SK-N-SH treated with all-trans-retinoic acid at 6 μM for 48 hours (cell line): Measurements from ENCODE around the gene SERPINB4.

ENCODE experiments used
- ATAC-seq: fragments of 200-7000 bp; cut with Tn5 transposase; 3 replicates; pipeline ENCODE4 v1.9.1; 2020; ENCODE audit warnings: mild to moderate bottlenecking, moderate library complexity
- ARNTL ChIP-seq: fragments of 450-650 bp; formaldehyde crosslinking; IDR thresholded peaks from 2 replicates; pipeline ENCODE4 v1.5.0; 2020; ENCODE audit warnings: low read depth, mild to moderate bottlenecking, moderate library complexity, borderline replicate concordance
- BACH2 ChIP-seq: fragments of 250-450 bp; sonication (Bioruptor Pico); IDR thresholded peaks from 2 replicates; pipeline ENCODE4 v1.9.0; 2021; ENCODE audit warnings: mild to moderate bottlenecking, borderline replicate concordance
- CSDC2 ChIP-seq: fragments of 250-450 bp; sonication (Bioruptor Pico); IDR thresholded peaks from 2 replicates; pipeline ENCODE4 v1.5.0; 2020; ENCODE audit warnings: mild to moderate bottlenecking, moderate library complexity
- CSRNP3 ChIP-seq: fragments of 250-450 bp; sonication (Bioruptor Pico); IDR thresholded peaks from 2 replicates; pipeline ENCODE4 v1.5.1; 2021; ENCODE audit warnings: mild to moderate bottlenecking, moderate library complexity
- GLIS3 ChIP-seq: fragments of 250-450 bp; sonication (Bioruptor Pico); IDR thresholded peaks from 2 replicates; pipeline ENCODE4 v1.5.0; 2020; ENCODE audit warnings: mild to moderate bottlenecking, moderate library complexity
- ISL1 ChIP-seq: fragments of 250-450 bp; sonication (Bioruptor Pico); IDR thresholded peaks from 2 replicates; pipeline ENCODE4 v2.1.2; 2022; ENCODE audit warnings: mild to moderate bottlenecking, moderate library complexity
- PATZ1 ChIP-seq: fragments of 250-450 bp; sonication (Bioruptor Pico); IDR thresholded peaks from 2 replicates; pipeline ENCODE4 v1.8.0; 2020; ENCODE audit warnings: mild to moderate bottlenecking, moderate library complexity, borderline replicate concordance
- POU6F1 ChIP-seq: fragments of 250-450 bp; sonication (Bioruptor Pico); IDR thresholded peaks from 2 replicates; pipeline ENCODE4 v1.8.0; 2021; ENCODE audit warnings: low read depth, mild to moderate bottlenecking, moderate library complexity, borderline replicate concordance
- PPARA ChIP-seq: fragments of 250-450 bp; sonication (Bioruptor Pico); IDR thresholded peaks from 2 replicates; pipeline ENCODE4 v1.5.0; 2020; ENCODE audit warnings: mild to moderate bottlenecking, borderline replicate concordance
- RARB ChIP-seq: fragments of 250-450 bp; sonication (Bioruptor Pico); IDR thresholded peaks from 2 replicates; pipeline ENCODE4 v1.8.0; 2021; ENCODE audit warnings: mild to moderate bottlenecking, moderate library complexity
- SNAI2 ChIP-seq: fragments of 250-450 bp; sonication (Bioruptor Pico); IDR thresholded peaks from 2 replicates; pipeline ENCODE4 v1.5.0; 2020; ENCODE audit warnings: mild to moderate bottlenecking, moderate library complexity
- TCF4 ChIP-seq: fragments of 250-450 bp; sonication (Bioruptor Pico); IDR thresholded peaks from 2 replicates; pipeline ENCODE4 v1.8.0; 2021; ENCODE audit warnings: mild to moderate bottlenecking, moderate library complexity, borderline replicate concordance
- TOX ChIP-seq: fragments of 250-450 bp; sonication (Bioruptor Pico); IDR thresholded peaks from 2 replicates; pipeline ENCODE4 v1.8.0; 2021; ENCODE audit warnings: mild to moderate bottlenecking, moderate library complexity, borderline replicate concordance
- TSHZ2 ChIP-seq: fragments of 250-450 bp; sonication (Bioruptor Pico); IDR thresholded peaks from 2 replicates; pipeline ENCODE4 v1.5.0; 2020; ENCODE audit warnings: mild to moderate bottlenecking, moderate library complexity
- ZC3H10 ChIP-seq: fragments of 250-450 bp; sonication (Bioruptor Pico); IDR thresholded peaks from 2 replicates; pipeline ENCODE4 v1.5.1; 2021; ENCODE audit warnings: mild to moderate bottlenecking, moderate library complexity
- ZFP3 ChIP-seq: fragments of 250-450 bp; sonication (Bioruptor Pico); IDR thresholded peaks from 2 replicates; pipeline ENCODE4 v1.5.0; 2020; ENCODE audit warnings: mild to moderate bottlenecking, moderate library complexity
- ZFP30 ChIP-seq: fragments of 450-650 bp; formaldehyde crosslinking; IDR thresholded peaks from 2 replicates; pipeline ENCODE4 v1.5.0; 2022; ENCODE audit warnings: mild to moderate bottlenecking, moderate library complexity
- ZNF565 ChIP-seq: fragments of 450-650 bp; formaldehyde crosslinking; conservative IDR thresholded peaks from 2 replicates; pipeline ENCODE4 v1.5.0; 2020; ENCODE audit warnings: low read depth, mild to moderate bottlenecking, moderate library complexity
- ZNF70 ChIP-seq: fragments of 450-650 bp; formaldehyde crosslinking; IDR thresholded peaks from 2 replicates; pipeline ENCODE4 v1.5.0; 2020; ENCODE audit warnings: mild to moderate bottlenecking, moderate library complexity
- ZNF8 ChIP-seq: fragments of 450-650 bp; formaldehyde crosslinking; IDR thresholded peaks from 2 replicates; pipeline ENCODE4 v1.5.0; 2020; ENCODE audit warnings: mild to moderate bottlenecking, moderate library complexity

Gene SERPINB4

GRCh38 chr18:63626431-63626830, 17.6 kb downstream of the SERPINB4 start (continued):
- no peak for TF ChIP-seq TSHZ2 (CRISPR knock-in tag)
- TF ChIP-seq TCF4 (CRISPR knock-in tag), result no peak

- TF ChIP-seq ZFP30 (CRISPR knock-in tag) (no peak), ARNTL (no peak), ISL1 (CRISPR knock-in tag) (no peak), ZC3H10 (CRISPR knock-in tag) (no peak), CSRNP3 (CRISPR knock-in tag) (no peak), PPARA (CRISPR knock-in tag) (no peak), TOX (CRISPR knock-in tag) (no peak), ZNF565 (CRISPR knock-in tag) (no peak), ZNF8 (no peak), RARB (CRISPR knock-in tag) (no peak), BACH2 (CRISPR knock-in tag) (no peak), ZFP3 (CRISPR knock-in tag) (no peak), TCF4 (CRISPR knock-in tag) (no peak), CSDC2 (CRISPR knock-in tag) (no peak)
- ATAC-seq, result no peak
Measured at GRCh38 chr18:63624863-63625262, 19.2 kb downstream of the SERPINB4 start.

GRCh38 chr18:63619661-63620060, 24.4 kb downstream of the SERPINB4 start:
- TF ChIP-seq POU6F1 (CRISPR knock-in tag) (no peak), PPARA (CRISPR knock-in tag) (no peak), ZNF70 (no peak), ISL1 (CRISPR knock-in tag) (no peak), CSRNP3 (CRISPR knock-in tag) (no peak), ZFP3 (CRISPR knock-in tag) (no peak), PATZ1 (CRISPR knock-in tag) (no peak), GLIS3 (no peak), ZNF8 (no peak), RARB (CRISPR knock-in tag) (no peak), TOX (CRISPR knock-in tag) (no peak), ZNF565 (CRISPR knock-in tag) (no peak), BACH2 (CRISPR knock-in tag) (no peak), SNAI2 (CRISPR knock-in tag) (no peak), TSHZ2 (CRISPR knock-in tag) (no peak), ARNTL (no peak), CSDC2 (CRISPR knock-in tag) (no peak), ZC3H10 (CRISPR knock-in tag) (no peak)
- ATAC-seq, result no peak
